GM23248 (cell line): ENCODE measurements around the gene TRIM26.

Experiments used
- EZH2 ChIP-seq: fragments of 200-600 bp; sonication (generic); IDR thresholded peaks from 2 replicates; pipeline ENCODE4 v1.6.1; 2018; ENCODE audit warnings: antibody characterized with exemption, mild to moderate bottlenecking; ENCODE audit not compliant: insufficient read depth, poor library complexity, severe bottlenecking
- EZH2phosphoT487 ChIP-seq: fragments of 200-600 bp; sonication (generic); IDR thresholded peaks from 2 replicates; pipeline ENCODE4 v1.6.1; 2018; ENCODE audit warnings: antibody characterized with exemption, moderate library complexity, mild to moderate bottlenecking, low read depth; ENCODE audit not compliant: insufficient read depth

- TF ChIP-seq EZH2 (no peak), EZH2phosphoT487 (no peak)
These were observed 6.2 kb downstream of the TRIM26 start for GRCh38 chr6:30206799-30207618.
